Smooth muscle cell of the brain vasculature (primary cell): ENCODE data around the gene RXRB.

ENCODE experiments used
- DNase-seq: peaks from one replicate; pipeline ENCODE4 v3.0.0-alpha.2; 2012; ENCODE audit warnings: low read depth, low spot score

Gene RXRB

GRCh38 chr6:33197431-33198048 is 2.9 kb downstream of the RXRB start:
- no peak for DNase-seq

- no peak for DNase-seq
Observed at GRCh38 chr6:33195304-33196165, 4.9 kb downstream of the RXRB start.

- DNase-seq: no peak
Observed at GRCh38 chr6:33194431-33194979, 6.0 kb downstream of the RXRB start.

- DNase-seq: no peak
Observed at GRCh38 chr6:33193619-33194018, 6.8 kb downstream of the RXRB start.

- DNase-seq: no peak
Observed at GRCh38 chr6:33192671-33193602, 7.5 kb downstream of the RXRB start.

- no peak for DNase-seq
Observed at GRCh38 chr6:33192105-33192646, 8.3 kb downstream of the RXRB start, which contains the start of gene COL11A2. Gene COL11A2 (minus strand): TSS chr6:33192467. CDS start chr6:33192240, 227 bp downstream.

GRCh38 chr6:33191383-33192104 is 8.9 kb downstream of the RXRB start:
- no peak for DNase-seq

- DNase-seq: no peak
Observed at GRCh38 chr6:33190504-33191107, 9.9 kb downstream of the RXRB start.

- DNase-seq: no peak
Observed at GRCh38 chr6:33189625-33190448, 10.6 kb downstream of the RXRB start.

- DNase-seq: no peak
Observed at GRCh38 chr6:33189164-33189563, 11.3 kb downstream of the RXRB start.

- no peak for DNase-seq
Observed at GRCh38 chr6:33187809-33188208, 12.7 kb downstream of the RXRB start.

- DNase-seq: no peak
Observed at GRCh38 chr6:33185654-33186187, 14.7 kb downstream of the RXRB start.

- DNase-seq: no peak
Observed at GRCh38 chr6:33185190-33185589, 15.3 kb downstream of the RXRB start.

GRCh38 chr6:33183071-33183683 is 17.3 kb downstream of the RXRB start:
- DNase-seq: no peak

GRCh38 chr6:33181141-33181540 is 19.3 kb downstream of the RXRB start:
- DNase-seq: no peak

GRCh38 chr6:33178755-33179475 is 21.6 kb downstream of the RXRB start:
- DNase-seq: no peak

- no peak for DNase-seq
Observed at GRCh38 chr6:33177552-33178446, 22.7 kb downstream of the RXRB start.
